Measurements from ENCODE around the gene PPFIA2. TPM values are rescaled to one million over a fixed set of nuclear protein-coding genes. Genes with fewer than 3 reads are reported as not detected.

Gene PPFIA2
- total and polyA plus RNA-seq, 9 of the 15 experiments (the other 6 are each of a cell fraction or from before 2014, with no cell fraction given) = not detected

DNA sequence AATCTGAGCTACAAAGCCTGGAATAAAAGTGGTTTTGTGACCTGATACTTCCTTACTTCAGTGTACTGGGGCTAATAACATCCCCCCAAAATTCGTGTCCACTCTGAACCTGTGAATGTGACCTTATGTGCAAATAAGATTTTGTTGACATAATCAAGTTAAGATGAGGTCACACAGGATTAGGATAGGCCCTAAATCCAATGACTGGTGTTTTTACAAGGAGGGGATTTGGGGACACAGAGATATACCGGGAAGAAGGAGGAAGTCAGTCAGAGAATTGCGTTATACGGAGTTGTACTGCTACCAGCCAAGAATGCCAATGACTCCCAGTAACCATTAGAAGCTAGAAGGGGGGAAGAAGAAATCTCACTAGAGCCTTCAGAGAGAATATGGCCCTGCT is 381.4 kb downstream of the PPFIA2 start:
- 0% methylated on average over 4 of the region's 4 CpGs for WGBS (ENCODE audit: insufficient coverage, low coverage, missing lambda C conversion rate)
- TF ChIP-seq ESRRB (CRISPR knock-in tag; IDR thresholded peaks at IDR 0.05; ENCODE audit: borderline replicate concordance) = no peak
- no peak for TF ChIP-seq NR1H2 (CRISPR knock-in tag; IDR thresholded peaks at IDR 0.05)
- TF ChIP-seq MCM3 (IDR thresholded peaks at IDR 0.05) = no peak
- TF ChIP-seq POLR3G (IDR thresholded peaks at IDR 0.05; ENCODE audit: extremely low read depth, insufficient read length, insufficient replicate concordance) = no peak
- TF ChIP-seq PCBP1 (IDR thresholded peaks at IDR 0.05; ENCODE audit: low read depth, low read length, poor library complexity, severe bottlenecking) = no peak
- TF ChIP-seq EP300 (IDR thresholded peaks at IDR 0.05; ENCODE audit: low read length) = no peak
- TF ChIP-seq SMARCA5 (IDR thresholded peaks at IDR 0.05) = no peak
- TF ChIP-seq RBFOX2 (IDR thresholded peaks at IDR 0.05; ENCODE audit: low read depth, low read length) = no peak
- TF ChIP-seq ZNF140 (CRISPR knock-in tag; IDR thresholded peaks at IDR 0.05) = no peak
- TF ChIP-seq, protein P1, sequence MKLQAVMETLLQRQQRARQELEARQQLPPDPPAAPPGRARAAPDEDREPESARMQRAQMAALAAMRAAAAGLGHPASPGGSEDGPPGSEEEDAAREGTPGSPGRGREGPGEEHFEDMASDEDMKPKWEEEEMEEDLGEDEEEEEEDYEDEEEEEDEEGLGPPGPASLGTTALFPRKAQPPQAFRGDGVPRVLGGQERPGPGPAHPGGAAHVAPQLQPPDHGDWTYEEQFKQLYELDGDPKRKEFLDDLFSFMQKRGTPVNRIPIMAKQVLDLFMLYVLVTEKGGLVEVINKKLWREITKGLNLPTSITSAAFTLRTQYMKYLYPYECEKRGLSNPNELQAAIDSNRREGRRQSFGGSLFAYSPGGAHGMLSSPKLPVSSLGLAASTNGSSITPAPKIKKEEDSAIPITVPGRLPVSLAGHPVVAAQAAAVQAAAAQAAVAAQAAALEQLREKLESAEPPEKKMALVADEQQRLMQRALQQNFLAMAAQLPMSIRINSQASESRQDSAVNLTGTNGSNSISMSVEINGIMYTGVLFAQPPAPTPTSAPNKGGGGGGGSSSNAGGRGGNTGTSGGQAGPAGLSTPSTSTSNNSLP (IDR thresholded peaks at IDR 0.05; ENCODE audit: borderline replicate concordance, low read depth, low read length) = no peak
- no peak for TF ChIP-seq BRF1 (IDR thresholded peaks at IDR 0.05; ENCODE audit: borderline replicate concordance, extremely low read depth, insufficient read length)
- no peak for TF ChIP-seq CTBP1 (IDR thresholded peaks at IDR 0.05; ENCODE audit: borderline replicate concordance)
- TF ChIP-seq GATAD2B (IDR thresholded peaks at IDR 0.05; ENCODE audit: borderline replicate concordance) = no peak
- TF ChIP-seq ATF7 (IDR thresholded peaks at IDR 0.05) = no peak
- no peak for TF ChIP-seq KLF10 (CRISPR knock-in tag; IDR thresholded peaks at IDR 0.05)
- no peak for TF ChIP-seq TEAD1 (CRISPR knock-in tag; IDR thresholded peaks at IDR 0.05)
- Histone ChIP-seq H3K4me2 (ENCODE audit: insufficient read depth, low read length) (no peak overlapping the region), H3K9ac (ENCODE audit: insufficient read depth in 1 of 2, low read depth in 2 of 2, low read length in 2 of 2) (no peak overlapping the region), H2AFZ (ENCODE audit: low read depth, low read length) (no peak overlapping the region), H3K36me3 (ENCODE audit: control insufficient read depth, insufficient read depth, low read length) (no peaks in the 10 kb centered on the region), H3K4me3 (no peak overlapping the region), H4K20me1 (replicated peaks; ENCODE audit: control insufficient read depth, insufficient read depth, low read length) (no peaks in the 10 kb centered on the region), H3K27me3 (ENCODE audit: control insufficient read depth in 2 of 2, insufficient read depth in 2 of 2, low read length in 2 of 2) (no peaks in the 10 kb centered on the region), H3K9me1 (ENCODE audit: control insufficient read depth, insufficient read depth, low read length) (no peaks in the 10 kb centered on the region), H3K27ac (ENCODE audit: extremely low read depth, low read depth, low read length) (no peak overlapping the region), H3K9me3 (replicated peaks; ENCODE audit: control insufficient read depth, insufficient read depth, low read depth, low read length) (no peaks in the 10 kb centered on the region), H3K4me1 (replicated peaks in 1 of 2; ENCODE audit: control insufficient read depth in 2 of 2, insufficient read depth in 2 of 2, low read length in 2 of 2) (no peaks in the 10 kb centered on the region), H3K79me2 (ENCODE audit: control insufficient read depth, insufficient read depth, low read length) (no peaks in the 10 kb centered on the region)
- DNase-seq (ENCODE audit: extremely low read depth in 1 of 4, low spot score in 3 of 4) (no peak), ATAC-seq (no peak), FAIRE-seq (no peak)
- ChIA-PET CTCF (ENCODE audit: low intra/inter-chr PET ratio) (no interaction called here), POLR2A (no interaction called here)
- intact Hi-C loops (cut with micrococcal nuclease) (no loop called here), in situ Hi-C loops (cut with MboI) (no loop called here)
- BruUV-seq (replicated peaks) = no TSS peak
